Cardiac muscle cell (in vitro differentiated cells and primary cell): ENCODE measurements around the gene XXYLT1. TPM values are rescaled to one million over a fixed set of nuclear protein-coding genes. Genes with fewer than 3 reads are reported as not detected.

Experiments used
- DNase-seq, 2 donors: peaks; one replicate each; pipeline versions ENCODE4 v3.0.0 to v3.0.0-alpha.2; 2010 to 2017; ENCODE audit warnings: low read depth in 1 of 2, low spot score in 1 of 2
- H3K27ac ChIP-seq: fragments of 200-600 bp; sonication (generic); 2 replicates; pipeline ENCODE4 v1.5.1; 2016
- H3K27me3 ChIP-seq: fragments of 200-600 bp; sonication (generic); 2 replicates; pipeline ENCODE4 v1.6.0; 2016; ENCODE audit warnings: control low read depth
- H3K36me3 ChIP-seq: fragments of 200-600 bp; sonication (generic); 2 replicates; pipeline ENCODE4 v1.5.1; 2016; ENCODE audit warnings: control low read depth
- H3K4me1 ChIP-seq: fragments of 200-600 bp; sonication (generic); 2 replicates; pipeline ENCODE4 v1.8.1; 2017; ENCODE audit warnings: low read depth, mild to moderate bottlenecking, mixed run types
- H3K4me3 ChIP-seq: fragments of 200-600 bp; sonication (generic); 2 replicates; pipeline ENCODE4 v1.5.1; 2016; ENCODE audit warnings: mild to moderate bottlenecking
- H3K9me3 ChIP-seq: fragments of 200-600 bp; sonication (generic); 2 replicates; pipeline ENCODE4 v1.5.1; 2017; ENCODE audit warnings: low read depth, mild to moderate bottlenecking, control low read depth
- polyA plus RNA-seq: library from polyadenylated mRNA; unstranded; fragments of >200 nt; fragmentation: Nextera tagmentation; extraction: Ambion mirVana; gene quantifications from 2 replicates; pipeline ENCODE4 v1.2.1, GENCODE V29; 2016
- total RNA-seq: library from RNA; depleted of rRNA; stranded (reverse); fragments of >200 nt; gene quantifications from 2 replicates; pipeline ENCODE4 v1.2.3, GENCODE V29; 2016
- TF ChIP-seq, protein P1 (sequence below): IDR thresholded peaks from 2 replicates; pipeline ENCODE4 v1.5.1; 2012; ENCODE audit warnings: low read depth, mild to moderate bottlenecking, low read length

XXYLT1 gene
- total and polyA plus RNA-seq, 2 experiments from 2014 or later = 52.5 to 62.2 TPM

DNA sequence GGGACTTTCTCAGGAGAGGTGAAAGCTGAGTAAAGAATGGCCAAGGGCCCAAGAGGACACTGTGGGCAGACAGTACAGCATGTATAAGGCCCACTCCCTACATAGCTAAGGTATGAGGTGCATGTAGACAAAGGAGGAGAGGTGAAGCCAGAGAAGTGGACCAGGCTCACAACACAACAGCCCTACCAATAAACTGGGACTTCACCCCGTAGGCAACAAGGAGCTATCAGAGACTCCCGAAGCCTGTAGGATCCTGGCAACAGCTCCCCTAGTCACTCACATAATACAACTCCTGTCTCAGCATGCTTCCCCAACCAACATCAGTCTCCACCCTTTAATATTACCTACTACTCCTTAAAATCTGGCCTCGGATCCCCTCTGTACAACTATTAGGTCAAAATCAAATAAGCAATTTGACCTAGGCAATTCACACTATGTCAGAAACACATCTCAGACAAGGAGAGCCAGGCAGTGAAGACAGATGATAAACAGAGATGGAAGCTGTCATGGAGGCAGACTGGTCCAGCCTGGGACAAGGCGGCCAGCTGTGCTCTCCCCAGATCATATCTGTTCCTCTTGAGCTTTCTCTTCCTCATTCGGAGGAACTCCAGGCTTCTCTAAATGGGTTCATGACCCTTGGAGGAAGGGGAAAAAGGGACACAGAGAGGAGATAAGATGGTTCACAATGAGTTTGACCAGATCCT lies 1.4 kb downstream of the XXYLT1 start:
- Histone ChIP-seq H3K4me3 (peak overlapping the region; percentile 68), H3K9me3 (no peaks in the 10 kb centered on the region), H3K27ac (no peak overlapping the region), H3K4me1 (peaks cover 19% of the 10 kb centered on the region), H3K27me3 (no peaks in the 10 kb centered on the region), H3K36me3 (no peaks in the 10 kb centered on the region)
- TF ChIP-seq, protein P1, sequence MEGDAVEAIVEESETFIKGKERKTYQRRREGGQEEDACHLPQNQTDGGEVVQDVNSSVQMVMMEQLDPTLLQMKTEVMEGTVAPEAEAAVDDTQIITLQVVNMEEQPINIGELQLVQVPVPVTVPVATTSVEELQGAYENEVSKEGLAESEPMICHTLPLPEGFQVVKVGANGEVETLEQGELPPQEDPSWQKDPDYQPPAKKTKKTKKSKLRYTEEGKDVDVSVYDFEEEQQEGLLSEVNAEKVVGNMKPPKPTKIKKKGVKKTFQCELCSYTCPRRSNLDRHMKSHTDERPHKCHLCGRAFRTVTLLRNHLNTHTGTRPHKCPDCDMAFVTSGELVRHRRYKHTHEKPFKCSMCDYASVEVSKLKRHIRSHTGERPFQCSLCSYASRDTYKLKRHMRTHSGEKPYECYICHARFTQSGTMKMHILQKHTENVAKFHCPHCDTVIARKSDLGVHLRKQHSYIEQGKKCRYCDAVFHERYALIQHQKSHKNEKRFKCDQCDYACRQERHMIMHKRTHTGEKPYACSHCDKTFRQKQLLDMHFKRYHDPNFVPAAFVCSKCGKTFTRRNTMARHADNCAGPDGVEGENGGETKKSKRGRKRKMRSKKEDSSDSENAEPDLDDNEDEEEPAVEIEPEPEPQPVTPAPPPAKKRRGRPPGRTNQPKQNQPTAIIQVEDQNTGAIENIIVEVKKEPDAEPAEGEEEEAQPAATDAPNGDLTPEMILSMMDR = no peak
- peak in 1 of 2 donors; percentile 48 for DNase-seq

DNA sequence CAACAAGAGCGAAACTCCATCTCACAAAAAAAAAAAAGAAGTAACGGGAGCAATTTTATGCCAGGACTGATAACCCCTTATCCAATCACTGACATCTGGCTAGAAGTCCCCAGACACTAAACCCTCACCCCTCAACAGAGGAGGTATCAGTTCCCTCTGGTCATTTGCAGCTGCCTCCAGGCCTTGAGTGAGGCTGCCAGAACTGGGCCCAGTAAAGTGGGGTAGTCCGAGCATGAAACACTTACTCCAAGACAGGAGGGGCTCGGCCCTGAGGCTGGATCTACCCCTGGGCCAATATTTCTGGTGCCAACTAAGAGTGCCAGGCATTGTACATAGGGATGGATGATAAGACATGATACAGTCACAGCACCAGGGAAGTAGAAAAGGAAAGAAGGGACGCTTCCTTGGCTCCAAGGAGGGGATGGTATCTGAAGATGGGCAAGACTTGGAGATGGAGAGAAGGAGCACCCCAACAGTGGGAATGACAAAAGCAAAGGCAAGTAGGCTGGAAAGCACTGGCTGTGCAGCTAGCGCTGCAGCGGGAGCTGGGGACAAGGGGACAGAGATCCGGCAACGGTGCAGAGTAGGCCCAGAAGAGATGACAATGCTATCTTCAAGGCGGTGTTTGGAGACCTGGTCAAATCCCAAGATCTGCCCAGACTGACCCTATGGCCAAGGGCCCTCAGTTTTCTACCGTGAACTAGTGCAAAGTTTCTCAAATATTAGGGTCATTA lies 2.2 kb downstream of the XXYLT1 start:
- H3K27me3 ChIP-seq = no peaks in the 10 kb centered on the region
- H3K36me3 ChIP-seq = no peaks in the 10 kb centered on the region
- no peak overlapping the region for H3K4me3 ChIP-seq
- no peak overlapping the region for H3K27ac ChIP-seq
- DNase-seq = no peak
- H3K4me1 ChIP-seq = peaks cover 12% of the 10 kb centered on the region
- H3K9me3 ChIP-seq = no peaks in the 10 kb centered on the region
- TF ChIP-seq, protein P1 = no peak

DNA sequence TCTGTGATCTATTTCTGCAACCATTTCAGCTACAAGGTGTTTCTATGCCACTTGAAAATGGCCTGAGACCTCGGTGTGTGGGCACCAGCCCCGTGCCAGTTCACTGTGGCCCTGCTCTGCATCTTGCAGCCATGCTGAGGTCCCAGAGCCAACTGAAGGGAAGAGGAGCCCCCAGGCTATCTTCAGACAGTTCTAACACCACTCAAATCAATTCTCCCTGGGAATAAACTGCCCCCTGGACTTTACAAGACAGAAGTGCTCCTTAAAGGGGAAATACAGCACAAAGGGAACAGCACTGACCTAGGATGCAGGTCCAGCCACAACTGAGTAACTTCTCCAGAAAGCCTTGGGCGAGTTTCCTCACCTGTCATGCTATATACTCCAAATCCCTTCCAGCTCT lies 3.9 kb downstream of the XXYLT1 start:
- Histone ChIP-seq H3K36me3 (no peaks in the 10 kb centered on the region), H3K4me1 (peaks cover 12% of the 10 kb centered on the region), H3K4me3 (no peak overlapping the region), H3K9me3 (no peaks in the 10 kb centered on the region), H3K27me3 (no peaks in the 10 kb centered on the region), H3K27ac (no peak overlapping the region)
- DNase-seq = no peak
- TF ChIP-seq, protein P1 = no peak

DNA sequence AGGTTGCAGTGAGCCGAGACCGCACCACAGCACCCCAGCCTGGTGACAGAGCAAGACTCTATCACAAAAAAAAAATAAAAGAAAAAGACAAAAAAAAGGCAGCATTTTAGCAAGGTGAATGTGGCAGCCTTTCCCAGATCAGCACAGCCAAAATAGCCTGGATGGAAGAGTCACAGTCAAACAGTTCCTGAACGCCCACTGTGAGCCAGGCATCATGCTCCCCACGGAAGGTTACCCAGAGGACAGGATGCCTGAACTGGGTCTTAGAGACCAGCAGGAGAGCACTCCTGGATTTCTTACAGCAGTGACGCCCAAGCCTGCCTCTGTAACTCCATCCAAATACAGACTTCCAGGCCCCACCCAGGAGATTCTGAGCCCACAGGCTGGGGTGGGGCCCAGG lies 4.5 kb downstream of the XXYLT1 start:
- Histone ChIP-seq H3K4me3 (no peak overlapping the region), H3K27ac (no peak overlapping the region), H3K4me1 (peaks cover 12% of the 10 kb centered on the region), H3K36me3 (no peaks in the 10 kb centered on the region), H3K9me3 (no peaks in the 10 kb centered on the region), H3K27me3 (no peaks in the 10 kb centered on the region)
- TF ChIP-seq, protein P1 = no peak
- DNase-seq = no peak

DNA sequence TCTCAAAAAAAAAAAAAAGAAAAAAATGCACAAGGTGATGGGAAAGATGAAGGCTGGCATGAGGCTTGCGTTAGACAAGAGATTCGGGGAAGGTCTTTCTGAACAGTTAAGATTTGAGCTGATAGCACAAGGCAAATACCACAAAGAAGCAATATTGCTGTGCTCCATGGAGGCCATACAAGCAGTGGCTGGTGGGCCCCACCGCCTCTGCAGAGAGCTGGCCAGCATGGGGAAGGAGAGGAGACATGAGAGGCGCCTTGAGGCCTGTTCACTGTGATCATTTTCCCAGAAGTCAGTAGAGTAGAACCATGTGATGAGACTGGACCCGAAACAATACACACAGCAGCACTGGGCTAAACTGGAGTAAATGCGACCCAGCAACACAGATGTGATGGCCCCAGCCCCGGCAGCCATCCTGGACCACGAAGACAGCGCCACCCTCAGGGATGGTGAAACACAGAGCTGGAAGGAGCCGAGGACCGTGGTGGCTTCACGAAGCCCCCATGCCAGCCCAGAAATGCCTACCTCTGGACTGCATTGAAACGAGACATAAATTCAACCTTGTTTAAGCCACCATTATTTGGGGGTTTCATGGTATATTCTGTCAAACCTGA lies 5.5 kb downstream of the XXYLT1 start:
- H3K4me3 ChIP-seq = no peak overlapping the region
- no peaks in the 10 kb centered on the region for H3K27me3 ChIP-seq
- no peaks in the 10 kb centered on the region for H3K36me3 ChIP-seq
- no peaks in the 10 kb centered on the region for H3K9me3 ChIP-seq
- peaks cover 13% of the 10 kb centered on the region for H3K4me1 ChIP-seq
- no peak for DNase-seq
- TF ChIP-seq, protein P1 = no peak
- no peak overlapping the region for H3K27ac ChIP-seq
